ENCODE data around the gene CACNB2. TPM values are rescaled to one million over a fixed set of nuclear protein-coding genes. Genes with fewer than 3 reads are reported as not detected.

The CACNB2 gene
- total and polyA plus RNA-seq, 2 donors (not counting 3 experiments of a cell fraction or from before 2014, with no cell fraction given), result not detected

DNA sequence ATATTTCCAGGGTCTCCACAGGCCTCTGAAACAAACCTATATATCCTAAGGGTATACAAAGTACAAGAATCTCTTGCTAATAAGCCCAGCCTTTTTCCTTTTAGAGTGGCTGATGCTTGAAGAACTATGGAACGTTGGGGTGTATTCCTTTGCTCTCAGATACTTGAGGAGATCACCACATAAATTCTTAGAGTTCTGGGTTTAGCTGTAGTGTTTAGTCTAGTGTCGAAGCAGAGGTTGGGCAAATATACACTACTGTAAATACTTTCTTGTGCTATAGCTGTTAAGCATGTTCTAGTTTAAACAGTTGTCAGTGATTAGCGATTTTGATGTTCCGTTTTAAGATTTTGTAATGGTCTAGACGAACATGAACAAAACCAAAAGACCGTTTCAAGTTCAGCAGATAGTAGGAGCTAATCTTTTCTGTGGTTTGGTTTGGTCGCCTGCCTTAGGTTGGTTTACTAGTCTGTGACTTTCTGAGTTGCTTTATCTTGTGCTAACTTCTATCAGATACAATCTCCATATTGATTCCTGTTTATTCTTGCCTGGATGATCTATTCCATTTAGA lies 281.6 kb downstream of the CACNB2 start:
- BruUV-seq (replicated peaks), result no TSS peak
- H3K9me1 ChIP-seq (replicated peaks; ENCODE audit: control insufficient read depth, extremely low read depth, insufficient read depth, low read length), result no peaks in the 10 kb centered on the region
- H2AFZ ChIP-seq (ENCODE audit: low read depth, low read length), result no peak overlapping the region
- H3K9ac ChIP-seq (replicated peaks; ENCODE audit: extremely low read depth, insufficient read depth, low read length), result no peak overlapping the region
- dilution Hi-C loops (cut with MboI; ENCODE audit: extremely low pct_ligation_motif_present, low sequenced_read_pairs), result no loop called here
- H3K4me3 ChIP-seq (replicated peaks in 1 of 3; ENCODE audit: insufficient read depth in 1 of 3, low read depth in 1 of 3, low read length in 3 of 3), result no peak overlapping the region
- H3K4me2 ChIP-seq (ENCODE audit: insufficient read depth, low read length), result no peak overlapping the region
- TF ChIP-seq FOS (IDR thresholded peaks at IDR 0.05; ENCODE audit: borderline replicate concordance, insufficient read depth, low read length) (no peak), POLR2A (IDR thresholded peaks at IDR 0.05; ENCODE audit: low read depth, low read length) (no peak), GATA2 (IDR thresholded peaks at IDR 0.05; ENCODE audit: insufficient read depth, insufficient read length, low read depth, low read length) (no peak), MYC (IDR thresholded peaks at IDR 0.05; ENCODE audit: low read depth, low read length) (no peak), EZH2 (IDR thresholded peaks at IDR 0.05; ENCODE audit: borderline replicate concordance, low read depth, low read length, severe bottlenecking) (no peak), JUN (IDR thresholded peaks at IDR 0.05; ENCODE audit: borderline replicate concordance, insufficient read depth, insufficient read length, low read depth) (no peak)
- intact Hi-C loops (cut with micrococcal nuclease), result no loop called here
- no peaks in the 10 kb centered on the region for H3K9me3 ChIP-seq (replicated peaks; ENCODE audit: control insufficient read depth, insufficient read depth, low read length)
- ChIA-PET CTCF (no interaction called here), POLR2A (no interaction called here)
- H4K20me1 ChIP-seq (replicated peaks; ENCODE audit: control insufficient read depth, extremely low read depth, insufficient read depth, low read length), result no peaks in the 10 kb centered on the region
- H3K27ac ChIP-seq (ENCODE audit: insufficient read depth, low read depth, low read length), result no peak overlapping the region
- no peaks in the 10 kb centered on the region for H3K4me1 ChIP-seq (ENCODE audit: control insufficient read depth, extremely low read depth, insufficient read depth, low read length)
- H3K36me3 ChIP-seq (ENCODE audit: control insufficient read depth in 2 of 2, extremely low read depth in 1 of 2, insufficient read depth in 2 of 2, low read length in 2 of 2), result no peaks in the 10 kb centered on the region
- no peak for DNase-seq (ENCODE audit: low read depth, low spot score)
- no peaks in the 10 kb centered on the region for H3K27me3 ChIP-seq (ENCODE audit: control insufficient read depth in 2 of 2, insufficient read depth in 2 of 2, low read length in 2 of 2)
- FAIRE-seq, result no peak
- no peaks in the 10 kb centered on the region for H3K79me2 ChIP-seq (ENCODE audit: control insufficient read depth, insufficient read depth, low read length)

DNA sequence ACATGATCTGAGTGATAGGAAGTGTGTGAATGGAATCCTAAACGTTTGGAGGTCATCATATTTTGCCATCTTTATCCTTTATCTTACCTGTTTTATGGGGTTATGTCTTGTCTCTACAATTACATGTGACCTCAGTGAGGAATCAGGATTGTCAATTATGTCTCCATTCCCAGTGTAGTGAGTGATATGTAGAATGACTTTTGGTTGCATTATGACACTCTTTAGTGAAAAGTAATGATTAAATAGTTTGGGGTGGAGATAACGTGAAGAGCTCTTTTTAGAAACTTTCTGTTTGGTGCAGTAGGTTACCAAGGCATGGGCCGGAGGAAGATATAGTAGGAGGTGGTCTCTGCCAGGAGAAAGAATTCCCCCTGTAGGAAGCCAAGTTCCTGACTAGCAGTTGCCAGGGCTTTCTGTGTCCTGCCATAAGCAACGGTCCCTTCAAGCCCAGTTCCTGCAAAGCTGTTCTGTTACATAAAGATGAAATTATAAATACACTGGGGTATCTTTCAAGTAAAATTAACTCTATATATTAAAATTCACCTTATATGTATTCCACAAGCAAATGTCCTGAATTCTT lies 282.9 kb downstream of the CACNB2 start:
- dilution Hi-C loops (cut with MboI; ENCODE audit: extremely low pct_ligation_motif_present, low sequenced_read_pairs), result no loop called here
- Histone ChIP-seq H3K4me1 (ENCODE audit: control insufficient read depth, extremely low read depth, insufficient read depth, low read length) (no peaks in the 10 kb centered on the region), H4K20me1 (replicated peaks; ENCODE audit: control insufficient read depth, extremely low read depth, insufficient read depth, low read length) (no peaks in the 10 kb centered on the region), H3K79me2 (ENCODE audit: control insufficient read depth, insufficient read depth, low read length) (no peaks in the 10 kb centered on the region), H3K9ac (replicated peaks; ENCODE audit: extremely low read depth, insufficient read depth, low read length) (no peak overlapping the region), H3K4me3 (replicated peaks in 1 of 3; ENCODE audit: insufficient read depth in 1 of 3, low read depth in 1 of 3, low read length in 3 of 3) (no peak overlapping the region), H3K36me3 (ENCODE audit: control insufficient read depth in 2 of 2, extremely low read depth in 1 of 2, insufficient read depth in 2 of 2, low read length in 2 of 2) (no peaks in the 10 kb centered on the region), H3K9me1 (replicated peaks; ENCODE audit: control insufficient read depth, extremely low read depth, insufficient read depth, low read length) (no peaks in the 10 kb centered on the region), H3K4me2 (ENCODE audit: insufficient read depth, low read length) (no peak overlapping the region), H3K9me3 (replicated peaks; ENCODE audit: control insufficient read depth, insufficient read depth, low read length) (no peaks in the 10 kb centered on the region), H3K27ac (ENCODE audit: insufficient read depth, low read depth, low read length) (no peak overlapping the region), H2AFZ (ENCODE audit: low read depth, low read length) (no peak overlapping the region), H3K27me3 (ENCODE audit: control insufficient read depth in 2 of 2, insufficient read depth in 2 of 2, low read length in 2 of 2) (no peaks in the 10 kb centered on the region)
- ChIA-PET POLR2A (no interaction called here), CTCF (no interaction called here)
- intact Hi-C loops (cut with micrococcal nuclease), result no loop called here
- no peak for TF ChIP-seq POLR2A (IDR thresholded peaks at IDR 0.05; ENCODE audit: low read depth, low read length)
- TF ChIP-seq POLR2AphosphoS5 (IDR thresholded peaks at IDR 0.05; ENCODE audit: insufficient read depth, low read depth, low read length), result no peak
- no peak for TF ChIP-seq MYC (IDR thresholded peaks at IDR 0.05; ENCODE audit: low read depth, low read length)
- no peak for TF ChIP-seq EZH2 (IDR thresholded peaks at IDR 0.05; ENCODE audit: borderline replicate concordance, low read depth, low read length, severe bottlenecking)
- TF ChIP-seq, protein P1, sequence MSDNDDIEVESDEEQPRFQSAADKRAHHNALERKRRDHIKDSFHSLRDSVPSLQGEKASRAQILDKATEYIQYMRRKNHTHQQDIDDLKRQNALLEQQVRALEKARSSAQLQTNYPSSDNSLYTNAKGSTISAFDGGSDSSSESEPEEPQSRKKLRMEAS (IDR thresholded peaks at IDR 0.05; ENCODE audit: insufficient read depth, insufficient read length), result no peak
- TF ChIP-seq JUN (IDR thresholded peaks at IDR 0.05; ENCODE audit: borderline replicate concordance, insufficient read depth, insufficient read length, low read depth), result no peak
- TF ChIP-seq, protein P2, sequence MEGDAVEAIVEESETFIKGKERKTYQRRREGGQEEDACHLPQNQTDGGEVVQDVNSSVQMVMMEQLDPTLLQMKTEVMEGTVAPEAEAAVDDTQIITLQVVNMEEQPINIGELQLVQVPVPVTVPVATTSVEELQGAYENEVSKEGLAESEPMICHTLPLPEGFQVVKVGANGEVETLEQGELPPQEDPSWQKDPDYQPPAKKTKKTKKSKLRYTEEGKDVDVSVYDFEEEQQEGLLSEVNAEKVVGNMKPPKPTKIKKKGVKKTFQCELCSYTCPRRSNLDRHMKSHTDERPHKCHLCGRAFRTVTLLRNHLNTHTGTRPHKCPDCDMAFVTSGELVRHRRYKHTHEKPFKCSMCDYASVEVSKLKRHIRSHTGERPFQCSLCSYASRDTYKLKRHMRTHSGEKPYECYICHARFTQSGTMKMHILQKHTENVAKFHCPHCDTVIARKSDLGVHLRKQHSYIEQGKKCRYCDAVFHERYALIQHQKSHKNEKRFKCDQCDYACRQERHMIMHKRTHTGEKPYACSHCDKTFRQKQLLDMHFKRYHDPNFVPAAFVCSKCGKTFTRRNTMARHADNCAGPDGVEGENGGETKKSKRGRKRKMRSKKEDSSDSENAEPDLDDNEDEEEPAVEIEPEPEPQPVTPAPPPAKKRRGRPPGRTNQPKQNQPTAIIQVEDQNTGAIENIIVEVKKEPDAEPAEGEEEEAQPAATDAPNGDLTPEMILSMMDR (IDR thresholded peaks at IDR 0.05; ENCODE audit: extremely low read depth in 1 of 2, insufficient read depth in 1 of 2, low read depth in 1 of 2, low read length in 2 of 2), result no peak
- no peak for TF ChIP-seq GATA2 (IDR thresholded peaks at IDR 0.05; ENCODE audit: insufficient read depth, insufficient read length, low read depth, low read length)
- TF ChIP-seq FOS (IDR thresholded peaks at IDR 0.05; ENCODE audit: borderline replicate concordance, insufficient read depth, low read length), result no peak
- DNase-seq (ENCODE audit: low read depth, low spot score) (no peak), FAIRE-seq (no peak)
- no TSS peak for BruUV-seq (replicated peaks)

All from endothelial cell of umbilical vein (primary cell).